K562 (cell line): ENCODE measurements around the gene CMSS1. TPM values are rescaled to one million over a fixed set of nuclear protein-coding genes. Genes with fewer than 3 reads are reported as not detected.

Experiments used
- CEBPB ChIP-seq: fragments of 450-650 bp; IDR thresholded peaks from 2 replicates; pipeline ENCODE4 v1.6.1; 2016; ENCODE audit warnings: missing genetic modification characterization, missing compliant biosample characterization
- CTCF ChIP-seq, 3 experiments: IDR thresholded peaks in 2 of 3; conservative IDR thresholded peaks in 1 of 3; 2 replicates each; pipeline ENCODE4 v1.5.1; 2011 to 2012; ENCODE audit warnings: low read length in 3 of 3, mild to moderate bottlenecking in 3 of 3, control low read depth in 2 of 3, improper control_type of control experiment in 1 of 3, inconsistent platforms in 1 of 3, low read depth in 1 of 3, mixed read lengths in 1 of 3, moderate library complexity in 1 of 3; ENCODE audit not compliant: insufficient read depth in 2 of 3
- REST ChIP-seq, 2 experiments: fragments of 450-650 bp; formaldehyde crosslinking in 1 of 2; IDR thresholded peaks; 2 replicates each; pipeline versions ENCODE4 v1.4.0 to v1.6.1; 2014 to 2020; ENCODE audit warnings: mild to moderate bottlenecking in 2 of 2, borderline replicate concordance in 1 of 2, low read depth in 1 of 2
- ZBTB2 ChIP-seq: fragments of 450-650 bp; IDR thresholded peaks from 2 replicates; pipeline ENCODE4 v1.6.1; 2016; ENCODE audit warnings: antibody characterized with exemption
- polyA plus RNA-seq, 8 experiments: library from polyadenylated mRNA; depleted of rRNA in 4 of 8; stranded (reverse) in 5 of 8; unstranded in 3 of 8; fragments of >200 nt; fragmentation: Nextera tagmentation in 2 of 8; fragmentation: Illumina TruSeq in 1 of 8; extraction: Ambion mirVana in 2 of 8; extraction: Trizol in 1 of 8; gene quantifications; 2 replicates each; pipeline versions ENCODE4 v1.2.1 to v1.2.3, GENCODE V29; 2011 to 2014; ENCODE audit warnings: inconsistent platforms in 1 of 8, missing spikeins in 1 of 8
- total RNA-seq, 7 experiments: library from RNA; depleted of rRNA in 6 of 7; stranded (reverse); fragments of >200 nt in 6 of 7; fragmentation: Illumina TruSeq in 2 of 7; extraction: Trizol in 2 of 7; gene quantifications; 2 replicates each; pipeline versions ENCODE4 v1.2.1 to v1.2.3, GENCODE V29; 2011 to 2021; ENCODE audit warnings: low replicate concordance in 1 of 7

Gene CMSS1
- total and polyA plus RNA-seq, 9 of the 15 experiments (the other 6 are each of a cell fraction or from before 2014, with no cell fraction given), result 46.9 to 109 (median 72.3) TPM

GRCh38 chr3:100089812-100090668 is 272.4 kb downstream of the CMSS1 start (continued):
- peak; percentile 28; the same call in 1 of the 2 replicates for TF ChIP-seq REST (IDR thresholded peaks at IDR 0.05; ENCODE audit: borderline replicate concordance)
- no peak for TF ChIP-seq REST (CRISPR knock-in tag; IDR thresholded peaks at IDR 0.05; ENCODE audit: low read depth)
- peak; percentile 49 to 62 (median 58) for TF ChIP-seq CTCF (IDR thresholded peaks at IDR 0.05 in 2 of 3, conservative IDR thresholded peaks at IDR 0.05 in 1 of 3; ENCODE audit: insufficient read depth in 2 of 3, low read depth in 1 of 3, low read length in 3 of 3)
- peak; percentile 90 for TF ChIP-seq CEBPB (tag)
- TF ChIP-seq ZBTB2, result peak; percentile 51; the same call in 1 of the 2 replicates
